Measurements from ENCODE around the gene ECSIT.
"Not testable (repeated sequence)": the region's sequence is repeated elsewhere in the genome, so short reads cannot be mapped to it uniquely, and the experiment has no call there.

ECSIT gene

GRCh38 chr19:11475861-11476260, 53.1 kb downstream of the ECSIT start:
- DNase-seq, result no peak

GRCh38 chr19:11475343-11475742, 53.6 kb downstream of the ECSIT start:
- DNase-seq, result not testable (repeated sequence)

DNA sequence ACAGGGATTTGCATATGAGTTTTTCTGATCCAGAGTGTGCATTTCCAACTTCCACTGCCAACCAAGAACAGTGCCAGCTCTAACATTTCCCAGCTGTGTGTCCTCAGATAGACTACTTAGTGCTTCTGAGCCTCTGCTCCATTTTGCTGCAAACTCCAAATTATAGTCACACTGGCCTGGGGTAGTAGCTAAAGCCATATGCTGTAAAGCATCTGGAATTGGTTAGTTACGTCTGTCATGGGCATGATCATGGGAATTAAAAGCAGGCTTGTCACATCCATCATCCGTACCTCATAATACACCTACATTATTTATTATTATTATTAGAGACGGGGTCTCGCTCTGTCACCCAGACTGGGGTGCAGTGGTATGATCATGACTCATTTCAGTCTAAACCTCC, 55.2 kb downstream of the ECSIT start:
- DNase-seq, result no peak

DNA sequence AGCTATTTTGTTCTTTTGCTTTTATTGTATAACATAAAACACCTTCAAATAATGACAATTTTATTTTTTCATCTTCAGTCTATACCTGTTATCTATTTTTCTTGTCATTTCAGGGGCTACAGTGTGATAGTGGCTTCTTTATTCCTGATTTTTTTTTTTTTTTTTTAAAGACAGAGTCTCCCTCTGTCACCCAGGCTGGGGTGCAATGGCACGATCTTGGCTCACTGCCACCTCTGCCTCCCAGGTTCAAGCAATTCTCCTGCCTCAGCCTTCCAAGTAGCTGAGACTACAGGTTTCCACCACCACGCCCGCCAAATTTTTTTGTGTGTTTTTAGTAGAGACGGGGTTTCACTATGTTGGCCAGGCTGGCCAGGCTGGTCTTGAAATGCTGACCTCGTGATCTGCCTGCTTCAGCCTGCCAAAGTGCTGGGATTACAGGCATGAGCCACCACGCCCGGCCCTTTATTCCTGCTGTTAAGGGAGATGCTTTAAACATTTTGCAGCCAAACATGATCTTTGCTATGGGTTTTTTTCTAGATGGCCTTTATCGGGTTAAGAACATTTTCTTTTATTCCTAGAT, 60.6 kb downstream of the ECSIT start:
- not testable (repeated sequence) for DNase-seq

DNA sequence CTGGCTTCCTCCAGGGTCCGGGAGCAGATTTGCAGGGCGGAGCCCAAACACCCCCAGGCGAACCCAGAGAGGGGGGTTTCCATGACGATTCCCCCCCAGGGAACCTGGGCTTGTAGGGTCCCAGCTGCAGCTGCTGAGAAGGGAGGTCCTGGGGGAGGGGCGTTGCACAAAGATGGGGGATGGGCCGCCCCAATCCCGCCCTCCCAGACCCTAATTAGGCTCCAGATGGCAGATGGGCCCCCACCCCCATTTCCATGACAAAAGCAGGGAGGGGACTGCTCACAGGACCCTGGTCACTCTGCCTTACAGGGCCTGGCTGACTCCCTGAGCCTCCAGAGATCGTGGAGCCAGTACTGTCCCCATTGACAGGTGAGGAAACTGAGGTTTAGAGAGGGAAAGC, 63.3 kb downstream of the ECSIT start:
- no peak for DNase-seq

- DNase-seq, result no peak
Measured at GRCh38 chr19:11464333-11465265, 64.3 kb downstream of the ECSIT start.

DNA sequence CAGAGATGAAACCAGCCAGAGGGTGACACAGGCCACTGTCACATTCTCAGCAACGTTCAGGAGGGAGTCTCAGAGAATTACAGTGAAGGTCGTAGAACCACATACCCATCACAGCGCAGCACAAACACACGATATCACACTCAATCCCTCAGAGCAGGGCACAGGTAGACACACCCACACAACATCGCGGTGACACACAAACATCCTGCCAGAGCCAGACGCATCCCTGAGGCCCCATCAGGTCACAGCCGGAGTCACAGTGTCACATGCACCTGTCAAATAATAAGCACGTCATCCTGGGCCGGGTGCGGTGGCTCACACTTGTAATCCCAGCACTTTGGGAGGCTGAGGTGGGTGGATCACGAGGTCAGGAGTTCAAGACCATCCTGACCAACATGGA, 65.5 kb downstream of the ECSIT start:
- DNase-seq, result no peak

GRCh38 chr19:11461453-11461852, 67.5 kb downstream of the ECSIT start:
- no peak for DNase-seq

- no peak for DNase-seq
Measured at GRCh38 chr19:11460207-11460606, 68.7 kb downstream of the ECSIT start.

- not testable (repeated sequence) for DNase-seq
Measured at GRCh38 chr19:11458912-11459311, 70.0 kb downstream of the ECSIT start.

DNA sequence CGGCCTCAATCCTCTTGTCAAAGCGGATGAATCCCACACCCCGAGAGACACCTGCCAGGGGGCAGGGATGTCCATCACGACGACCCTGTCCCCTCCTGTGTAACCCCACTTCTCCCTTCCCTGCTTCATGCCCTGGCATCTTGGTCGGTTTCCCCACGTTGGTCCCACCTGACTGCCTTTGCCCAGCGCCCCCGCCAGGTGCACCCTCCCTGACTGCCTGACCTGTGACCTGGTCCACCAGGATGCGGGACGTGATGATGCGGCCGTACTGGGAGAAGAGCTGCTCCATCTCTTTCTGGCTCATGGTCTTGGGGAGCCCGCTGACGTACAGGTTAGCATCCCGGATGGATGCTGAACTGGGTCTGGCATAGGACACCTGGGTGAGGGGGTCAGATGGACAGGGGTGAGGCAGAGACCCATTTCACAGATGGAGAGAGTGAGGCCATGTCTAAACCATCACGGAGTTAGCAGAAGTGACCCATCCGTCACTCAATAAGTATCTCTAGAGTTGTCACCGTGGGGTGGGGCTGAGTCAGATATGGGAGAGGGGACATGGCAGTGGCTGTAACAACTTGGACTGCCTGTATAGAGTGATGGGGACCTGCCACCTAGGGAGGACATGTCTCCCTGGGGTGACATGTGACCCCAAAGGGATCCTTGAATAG, 70.6 kb downstream of the ECSIT start:
- DNase-seq, result no peak

- no peak for DNase-seq
Measured at GRCh38 chr19:11457831-11458230, 71.1 kb downstream of the ECSIT start.

GRCh38 chr19:11457115-11457514, 71.8 kb downstream of the ECSIT start:
- DNase-seq, result no peak

DNA sequence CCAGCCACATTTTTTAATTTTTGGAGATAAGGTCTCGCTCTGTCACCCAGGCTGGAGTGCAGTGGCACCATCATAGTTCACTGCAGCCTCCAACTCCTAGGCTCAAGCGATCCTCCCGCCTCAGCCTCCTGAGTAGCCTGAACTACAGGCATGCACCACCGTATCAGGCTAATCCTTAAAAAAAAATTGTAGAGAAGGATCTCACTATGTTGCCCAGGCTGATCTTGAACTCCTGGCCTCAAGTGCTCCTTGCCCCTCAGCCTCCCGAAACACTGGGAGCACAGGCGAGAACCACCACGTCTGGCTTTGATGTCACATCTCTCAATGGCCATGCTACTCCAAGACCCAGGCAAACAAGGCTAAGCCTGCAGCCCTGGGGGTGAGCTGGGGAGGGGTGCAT, 72.3 kb downstream of the ECSIT start:
- DNase-seq, result no peak
